HFFc6 (cell line): ENCODE measurements around the gene PPP2R5C. TPM values are rescaled to one million over a fixed set of nuclear protein-coding genes. Genes with fewer than 3 reads are reported as not detected.

ENCODE experiments used
- DNase-seq: peaks from one replicate; pipeline ENCODE4 v3.0.0-alpha.2; 2018
- H3K27ac Mint-ChIP-seq: 2 replicates; pipeline ENCODE4 v1.8.0; 2020; ENCODE audit warnings: mild to moderate bottlenecking, mixed read lengths
- H3K27me3 Mint-ChIP-seq: 2 replicates; pipeline ENCODE4 v1.8.0; 2021; ENCODE audit warnings: mild to moderate bottlenecking, moderate library complexity, mixed read lengths; ENCODE audit not compliant: insufficient read depth
- H3K36me3 Mint-ChIP-seq: 2 replicates; pipeline ENCODE4 v1.8.0; 2021; ENCODE audit warnings: low read depth, mixed read lengths
- H3K4me1 Mint-ChIP-seq: 2 replicates; pipeline ENCODE4 v1.8.0; 2020; ENCODE audit warnings: low read depth, mixed read lengths
- H3K4me3 Mint-ChIP-seq: 2 replicates; pipeline ENCODE4 v1.8.0; 2020; ENCODE audit warnings: mild to moderate bottlenecking, moderate library complexity, mixed read lengths
- H3K9me3 Mint-ChIP-seq: 2 replicates; pipeline ENCODE4 v1.8.0; 2020; ENCODE audit warnings: mild to moderate bottlenecking, mixed read lengths
- CTCF ChIP-seq: fragments of 200-600 bp; sonication (generic); IDR thresholded peaks from 2 replicates; pipeline ENCODE4 v1.5.0; 2021; ENCODE audit warnings: antibody characterized with exemption, mild to moderate bottlenecking
- total RNA-seq, 6 experiments: library from RNA; stranded (reverse); fragmentation: NEBNext Ultra II Directional; extraction: Animal tissue kit (Norgen Biotek cat#: 25700); gene quantifications; 2 replicates in 1 of 6; 3 replicates in 5 of 6; pipeline ENCODE4 v1.2.3, GENCODE V29; 2021

PPP2R5C gene
- total RNA-seq, 6 experiments from 2014 or later = 108 to 128 (median 122) TPM

- no peaks in the 10 kb centered on the region; the same call in 1 of the 2 replicates for H3K27me3 Mint-ChIP-seq
- H3K27ac Mint-ChIP-seq = peak overlapping the region; percentile 71
- TF ChIP-seq CTCF = peak; percentile 96
- H3K36me3 Mint-ChIP-seq = peaks cover 6% of the 10 kb centered on the region
- H3K4me1 Mint-ChIP-seq = peaks cover 50% of the 10 kb centered on the region
- H3K9me3 Mint-ChIP-seq = no peaks in the 10 kb centered on the region
- no peak overlapping the region; the same call in 1 of the 2 replicates for H3K4me3 Mint-ChIP-seq
- DNase-seq = peak; percentile 67
Observed at GRCh38 chr14:101961011-101961721, 199.7 kb downstream of the PPP2R5C start.

GRCh38 chr14:101961746-101962502 is 200.4 kb downstream of the PPP2R5C start:
- no peak for DNase-seq
- no peak for TF ChIP-seq CTCF
- Mint-ChIP-seq H3K27me3 (no peaks in the 10 kb centered on the region; the same call in 1 of the 2 replicates), H3K4me1 (peaks cover 56% of the 10 kb centered on the region), H3K9me3 (no peaks in the 10 kb centered on the region), H3K27ac (peak overlapping the region; percentile 85; the same call in 1 of the 2 replicates), H3K36me3 (peaks cover 10% of the 10 kb centered on the region), H3K4me3 (peak overlapping the region; percentile 69)

- H3K36me3 Mint-ChIP-seq = peaks cover 12% of the 10 kb centered on the region
Observed at GRCh38 chr14:101962503-101962874, 201.0 kb downstream of the PPP2R5C start.

GRCh38 chr14:101963052-101963451 is 201.5 kb downstream of the PPP2R5C start:
- peak overlapping the region; percentile 85 for H3K27ac Mint-ChIP-seq

More at GRCh38 chr14:101962503-101962874, 201.0 kb downstream of the PPP2R5C start:
- peak overlapping the region; percentile 69 for H3K4me3 Mint-ChIP-seq
- no peaks in the 10 kb centered on the region; the same call in 1 of the 2 replicates for H3K27me3 Mint-ChIP-seq
- H3K4me1 Mint-ChIP-seq = peaks cover 61% of the 10 kb centered on the region
- DNase-seq = peak; percentile 85
- TF ChIP-seq CTCF = no peak
- peak overlapping the region; percentile 85 for H3K27ac Mint-ChIP-seq
- no peaks in the 10 kb centered on the region for H3K9me3 Mint-ChIP-seq

More at GRCh38 chr14:101963052-101963451, 201.5 kb downstream of the PPP2R5C start:
- H3K36me3 Mint-ChIP-seq = peaks cover 16% of the 10 kb centered on the region
- H3K27me3 Mint-ChIP-seq = no peaks in the 10 kb centered on the region; the same call in 1 of the 2 replicates
- H3K9me3 Mint-ChIP-seq = no peaks in the 10 kb centered on the region
- no peak for TF ChIP-seq CTCF
- H3K4me3 Mint-ChIP-seq = peak overlapping the region; percentile 69; the same call in 1 of the 2 replicates
- no peak for DNase-seq
- H3K4me1 Mint-ChIP-seq = peaks cover 67% of the 10 kb centered on the region
